ENCODE results near the gene TRIM22.

DNA sequence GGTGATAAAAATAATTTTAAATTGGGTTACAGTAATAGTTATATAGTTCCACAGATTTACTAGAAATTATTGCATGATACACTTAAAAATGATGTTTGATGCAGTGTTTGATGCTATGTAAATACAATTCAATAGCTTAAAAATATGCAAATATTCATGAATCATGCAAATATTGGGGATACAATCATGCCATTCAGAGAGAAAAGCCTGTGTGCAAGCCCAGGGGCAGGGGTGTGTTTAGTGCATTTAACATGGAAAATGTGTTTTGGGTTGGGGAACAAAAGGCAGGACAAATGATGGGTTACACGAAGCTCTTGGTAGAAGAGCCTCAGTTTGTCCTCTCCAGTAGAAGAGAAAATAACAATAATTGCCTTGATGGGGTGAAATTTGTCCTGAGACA lies 6.0 kb downstream of the TRIM22 start:
- TF ChIP-seq POLR2A (IDR thresholded peaks at IDR 0.05), result no peak
- TF ChIP-seq, protein P1, sequence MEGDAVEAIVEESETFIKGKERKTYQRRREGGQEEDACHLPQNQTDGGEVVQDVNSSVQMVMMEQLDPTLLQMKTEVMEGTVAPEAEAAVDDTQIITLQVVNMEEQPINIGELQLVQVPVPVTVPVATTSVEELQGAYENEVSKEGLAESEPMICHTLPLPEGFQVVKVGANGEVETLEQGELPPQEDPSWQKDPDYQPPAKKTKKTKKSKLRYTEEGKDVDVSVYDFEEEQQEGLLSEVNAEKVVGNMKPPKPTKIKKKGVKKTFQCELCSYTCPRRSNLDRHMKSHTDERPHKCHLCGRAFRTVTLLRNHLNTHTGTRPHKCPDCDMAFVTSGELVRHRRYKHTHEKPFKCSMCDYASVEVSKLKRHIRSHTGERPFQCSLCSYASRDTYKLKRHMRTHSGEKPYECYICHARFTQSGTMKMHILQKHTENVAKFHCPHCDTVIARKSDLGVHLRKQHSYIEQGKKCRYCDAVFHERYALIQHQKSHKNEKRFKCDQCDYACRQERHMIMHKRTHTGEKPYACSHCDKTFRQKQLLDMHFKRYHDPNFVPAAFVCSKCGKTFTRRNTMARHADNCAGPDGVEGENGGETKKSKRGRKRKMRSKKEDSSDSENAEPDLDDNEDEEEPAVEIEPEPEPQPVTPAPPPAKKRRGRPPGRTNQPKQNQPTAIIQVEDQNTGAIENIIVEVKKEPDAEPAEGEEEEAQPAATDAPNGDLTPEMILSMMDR (IDR thresholded peaks at IDR 0.05), result no peak

All from uterus (tissue), 2 donors.